Measurements from ENCODE around the gene NAA20. TPM values are rescaled to one million over a fixed set of nuclear protein-coding genes. Genes with fewer than 3 reads are reported as not detected.

NAA20 gene, protein sequence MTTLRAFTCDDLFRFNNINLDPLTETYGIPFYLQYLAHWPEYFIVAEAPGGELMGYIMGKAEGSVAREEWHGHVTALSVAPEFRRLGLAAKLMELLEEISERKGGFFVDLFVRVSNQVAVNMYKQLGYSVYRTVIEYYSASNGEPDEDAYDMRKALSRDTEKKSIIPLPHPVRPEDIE
- 151 to 172 TPM (median 156 TPM) in 5 replicates for total RNA-seq (2022; extraction: Qiagen RNA extraction; ENCODE audit: low read depth)

DNA sequence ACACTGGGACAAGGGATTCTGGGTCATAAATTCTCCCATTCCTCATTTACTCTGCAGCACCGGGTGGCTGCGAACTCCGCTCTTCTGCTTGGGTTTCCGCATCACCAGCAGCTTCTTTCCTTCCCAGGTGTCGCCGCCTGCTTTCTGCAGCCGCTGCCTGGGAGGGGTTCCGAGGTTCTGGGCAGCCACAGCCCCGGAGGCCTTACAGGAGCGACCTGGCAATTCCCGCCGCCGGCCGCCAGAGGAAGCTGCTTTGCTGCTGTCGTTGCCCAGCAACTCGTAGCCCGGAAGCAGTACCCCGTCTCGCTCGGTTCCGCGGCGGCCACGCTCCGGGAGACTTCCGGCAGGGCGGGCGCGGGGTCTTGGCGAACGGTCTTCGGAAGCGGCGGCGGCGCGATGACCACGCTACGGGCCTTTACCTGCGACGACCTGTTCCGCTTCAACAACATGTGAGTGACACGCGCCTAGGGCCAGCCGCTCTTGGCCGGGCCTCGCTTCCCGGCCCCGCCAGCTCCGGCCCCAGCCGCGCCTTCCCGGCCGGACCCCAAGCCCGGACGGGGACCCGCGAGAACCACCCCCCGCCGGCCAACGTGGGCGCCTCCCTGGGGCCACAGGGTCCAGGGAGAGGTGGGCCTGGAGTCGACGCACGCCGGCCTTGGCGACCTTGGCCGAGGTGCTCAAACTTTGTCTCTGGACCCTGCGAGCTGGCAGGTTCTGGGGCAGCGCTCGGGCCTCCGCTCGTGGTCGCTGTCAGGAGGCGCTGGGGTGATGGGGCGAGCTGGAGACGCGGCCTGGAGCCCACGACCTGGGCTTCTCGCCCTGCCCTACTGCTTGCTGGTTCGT, at the start of gene NAA20:
Gene NAA20, plus strand, starts transcription at position 362 of the 843 bp plus-strand sequence. Its CDS starts 35 bp downstream, at position 397.

DNA sequence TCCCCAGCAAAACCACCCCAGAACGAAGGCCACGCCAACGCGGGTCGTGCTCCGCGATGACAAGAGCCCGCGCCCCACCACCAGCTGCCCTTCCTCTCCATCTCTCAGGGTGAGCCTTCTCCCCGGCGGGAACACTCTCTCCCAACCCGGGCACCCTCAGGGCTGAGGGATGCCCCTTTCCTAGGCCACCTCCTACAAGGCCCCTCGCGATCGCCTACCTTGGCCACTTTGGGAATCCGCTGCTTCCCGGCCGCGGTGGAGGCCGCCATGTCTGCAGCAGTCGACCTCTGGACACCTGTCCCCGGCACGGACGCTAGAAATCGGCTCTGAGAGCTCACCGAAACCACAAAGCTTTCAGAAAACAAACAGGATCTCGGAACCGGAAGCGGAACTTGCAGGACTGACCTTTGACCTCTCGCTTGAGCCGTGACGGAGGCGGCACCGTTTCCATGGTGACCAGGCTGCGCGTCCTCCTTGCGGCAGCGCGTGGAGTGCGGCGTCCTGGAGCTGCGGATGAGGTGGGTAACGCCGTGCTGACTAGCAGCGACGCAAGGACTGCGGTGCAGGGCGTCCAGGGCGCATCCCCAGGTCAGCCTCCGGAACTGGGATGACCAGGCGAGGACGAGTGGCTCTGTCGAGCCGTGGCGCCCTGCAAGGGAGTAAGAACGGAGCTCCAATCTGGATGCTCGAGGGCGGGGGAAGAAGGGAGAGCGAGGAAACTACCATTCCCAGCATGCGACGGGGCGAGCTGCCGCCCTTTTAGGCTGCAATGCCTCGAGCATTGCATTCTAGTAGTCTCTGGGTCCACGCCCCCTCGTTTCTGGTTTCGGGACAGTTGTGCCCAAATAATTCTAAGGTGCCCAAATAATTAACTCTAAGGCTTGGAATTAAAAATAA, 35.2 kb downstream of the NAA20 start, which contains the start of the genes CFAP61 and CRNKL1:
Gene CFAP61, plus strand, starts transcription at position 459 of the 897 bp plus-strand sequence. CDS start 4,122 bp downstream, outside the sequence.
Gene CRNKL1, minus strand, starts transcription at position 393 of the 897 bp plus-strand sequence. Its CDS starts 124 bp downstream, at position 269.

Other genes starting within 250 kb of the NAA20 start
- gene CRNKL1, start 35.1 kb downstream of the NAA20 start, total RNA-seq (2022; extraction: Qiagen RNA extraction; ENCODE audit: low read depth): 20.9 to 26.7 TPM (median 24.7 TPM) in 5 replicates
- gene CFAP61, start 35.2 kb downstream of the NAA20 start, total RNA-seq (2022; extraction: Qiagen RNA extraction; ENCODE audit: low read depth): 0.26 to 0.70 TPM (median 0.39 TPM) in 4 of 5 replicates, not detected in the other

Measured in A549 treated with DMSO at 1 μM for 4 hours (cell line).